HG02798 (cell line): ENCODE results near the gene NSUN7.

ENCODE experiments used
- ATAC-seq: cut with Tn5 transposase; IDR thresholded peaks from one replicate; pipeline ENCODE4 v1.9.1; 2021; ENCODE audit warnings: mild to moderate bottlenecking; ENCODE audit not compliant: unreplicated experiment, poor library complexity

NSUN7 gene

DNA sequence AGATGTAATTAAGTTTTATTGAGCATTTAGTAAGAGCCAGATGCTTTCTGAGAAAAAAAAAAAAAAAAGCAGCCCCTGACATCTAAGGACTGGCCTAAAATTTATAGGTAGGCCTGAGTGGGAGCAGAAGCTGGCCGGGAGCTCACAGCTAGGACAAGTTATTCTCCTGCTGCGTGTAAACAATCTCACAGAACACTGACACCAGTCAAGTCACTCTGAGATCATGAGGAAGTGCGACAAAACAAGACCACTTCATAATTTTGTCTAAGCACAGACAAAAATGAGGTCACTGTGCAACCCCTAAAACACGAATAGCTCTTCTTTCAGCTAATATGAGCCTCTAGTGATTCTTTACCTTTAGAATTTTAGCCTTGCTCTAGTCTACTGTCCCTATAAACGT lies 15.3 kb upstream of the NSUN7 start:
- ATAC-seq, result no peak

DNA sequence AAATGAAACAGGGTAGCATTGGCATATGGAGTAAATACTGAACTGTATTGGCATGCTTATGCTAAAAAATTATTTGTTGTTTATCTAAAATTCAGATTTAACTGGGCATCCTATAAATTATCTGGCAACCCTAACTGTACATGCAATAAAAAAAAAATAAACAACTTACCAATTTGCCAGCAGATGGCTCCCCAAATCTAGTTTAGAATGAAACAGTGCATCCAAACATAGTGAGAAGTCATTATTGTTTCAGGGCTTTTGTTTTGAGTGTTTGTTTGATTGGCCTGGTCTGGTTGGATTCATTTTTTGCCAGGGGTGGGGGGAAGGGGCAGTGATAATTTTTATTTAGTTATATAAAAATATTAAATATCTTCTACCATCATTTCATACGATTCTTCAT lies 12.8 kb upstream of the NSUN7 start:
- no peak for ATAC-seq

DNA sequence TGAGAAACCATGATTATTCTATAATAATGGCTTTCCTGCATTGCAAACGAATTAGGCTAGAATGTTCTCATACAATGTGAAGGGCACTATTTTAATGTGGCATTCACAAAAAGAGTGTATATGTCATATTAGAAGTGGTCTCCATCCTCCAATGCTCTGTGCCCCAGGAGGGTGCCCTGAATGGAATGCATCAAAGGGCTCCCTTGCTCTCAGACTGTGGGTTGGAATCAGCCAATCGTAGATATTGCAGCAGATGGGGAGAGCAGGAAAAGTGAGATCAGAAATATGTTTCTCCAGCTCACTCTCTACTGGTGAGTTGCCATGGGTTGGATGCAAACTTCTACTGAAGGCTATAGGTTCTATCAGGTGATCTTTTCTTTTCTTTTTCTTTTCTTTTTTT lies 11.9 kb upstream of the NSUN7 start:
- ATAC-seq, result no peak

DNA sequence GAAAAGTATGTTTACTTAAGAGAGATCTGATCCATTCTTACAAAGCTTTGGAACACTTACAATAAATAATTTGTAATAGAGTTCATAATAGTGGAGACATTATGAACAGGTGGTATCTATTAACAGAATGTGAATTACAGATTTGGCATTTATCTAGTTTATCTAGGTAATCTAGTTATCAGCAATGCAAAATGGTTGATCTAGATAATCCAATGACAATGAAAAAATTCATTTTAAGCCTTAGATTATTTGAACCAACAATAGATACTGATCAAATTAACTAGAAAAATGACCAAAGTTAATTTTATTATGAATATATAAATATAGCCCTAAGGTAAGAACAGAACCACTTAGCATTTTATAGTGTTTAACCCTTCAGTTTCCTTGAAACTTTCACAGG lies 10.4 kb upstream of the NSUN7 start:
- ATAC-seq, result no peak

DNA sequence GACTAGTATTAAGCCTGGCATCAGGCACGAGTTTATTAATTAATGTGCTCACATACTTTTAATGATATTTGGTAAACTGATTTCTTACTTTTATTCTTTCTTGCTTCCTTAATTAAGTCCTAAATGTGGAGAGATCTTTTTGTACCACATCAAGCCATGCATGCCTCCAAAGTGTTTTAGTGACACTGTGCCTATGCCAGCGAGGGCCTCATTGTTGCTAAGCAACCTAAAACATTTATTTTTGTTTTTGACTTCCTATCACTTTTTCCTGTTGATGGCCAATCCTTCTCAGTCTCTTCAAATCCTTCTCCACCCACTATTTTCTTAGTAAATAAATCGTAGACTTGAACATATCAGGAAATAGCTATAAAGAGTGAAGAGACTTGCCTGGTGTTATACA lies 5.5 kb upstream of the NSUN7 start:
- ATAC-seq, result no peak

DNA sequence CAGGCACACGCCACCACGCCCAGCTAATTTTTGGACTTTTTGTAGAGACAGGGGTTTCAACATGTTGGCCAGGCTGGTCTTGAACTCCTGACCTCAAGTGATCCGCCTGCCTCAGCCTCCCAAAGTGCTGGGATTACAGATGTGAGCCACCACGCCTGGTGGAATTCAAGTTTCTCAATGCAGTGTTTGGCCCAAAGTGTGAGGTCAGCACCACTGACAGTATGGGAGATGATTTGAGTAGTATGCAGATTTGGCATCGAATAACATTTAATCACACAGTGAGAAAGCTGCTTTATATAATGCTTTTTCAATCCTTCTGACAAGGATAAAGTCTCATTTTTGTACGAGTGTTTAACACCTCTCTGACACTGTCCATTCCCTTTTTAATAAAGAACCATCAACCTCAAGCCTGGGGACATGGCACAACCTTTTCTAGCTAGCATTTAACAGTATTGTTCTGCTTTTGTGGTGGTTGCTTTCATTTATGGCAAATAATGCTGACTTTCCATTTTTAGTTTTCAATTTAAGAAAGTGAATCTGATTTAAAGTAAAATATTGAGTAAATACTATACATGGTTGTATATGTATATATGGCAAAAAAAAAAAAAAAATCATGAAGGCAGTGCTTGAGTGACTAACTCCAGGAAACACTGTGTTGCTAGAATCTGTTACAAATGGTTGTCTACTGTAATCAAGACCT lies 4.3 kb upstream of the NSUN7 start:
- no peak for ATAC-seq

DNA sequence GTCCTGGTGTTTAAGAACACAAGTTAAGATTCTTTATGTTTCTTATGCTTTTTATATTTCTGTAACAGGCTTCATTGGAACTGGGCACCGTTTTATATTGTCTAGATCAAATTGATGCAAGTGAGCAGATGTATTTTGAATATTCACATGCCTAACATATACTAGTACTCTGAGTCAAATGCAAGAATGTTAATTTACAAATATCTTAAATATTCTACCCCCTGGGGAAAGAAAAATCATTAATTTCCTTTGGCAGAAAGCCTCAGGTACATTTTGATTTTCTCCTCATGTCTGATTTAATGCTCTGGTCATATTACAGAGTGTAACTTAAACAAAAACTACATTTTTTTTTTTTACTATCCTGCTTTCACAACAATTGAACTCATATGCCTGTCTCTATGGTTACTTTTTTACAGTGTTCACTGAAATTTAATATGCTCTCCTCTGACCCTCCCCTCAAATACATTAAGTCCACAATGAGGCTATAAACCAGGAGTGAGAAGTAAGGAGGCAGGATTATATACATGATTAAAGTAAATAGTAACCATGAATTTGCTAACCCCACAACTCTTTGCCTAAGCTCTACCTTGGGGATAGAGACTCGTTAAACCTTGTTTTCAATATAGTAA lies 2.4 kb upstream of the NSUN7 start:
- ATAC-seq, result no peak

DNA sequence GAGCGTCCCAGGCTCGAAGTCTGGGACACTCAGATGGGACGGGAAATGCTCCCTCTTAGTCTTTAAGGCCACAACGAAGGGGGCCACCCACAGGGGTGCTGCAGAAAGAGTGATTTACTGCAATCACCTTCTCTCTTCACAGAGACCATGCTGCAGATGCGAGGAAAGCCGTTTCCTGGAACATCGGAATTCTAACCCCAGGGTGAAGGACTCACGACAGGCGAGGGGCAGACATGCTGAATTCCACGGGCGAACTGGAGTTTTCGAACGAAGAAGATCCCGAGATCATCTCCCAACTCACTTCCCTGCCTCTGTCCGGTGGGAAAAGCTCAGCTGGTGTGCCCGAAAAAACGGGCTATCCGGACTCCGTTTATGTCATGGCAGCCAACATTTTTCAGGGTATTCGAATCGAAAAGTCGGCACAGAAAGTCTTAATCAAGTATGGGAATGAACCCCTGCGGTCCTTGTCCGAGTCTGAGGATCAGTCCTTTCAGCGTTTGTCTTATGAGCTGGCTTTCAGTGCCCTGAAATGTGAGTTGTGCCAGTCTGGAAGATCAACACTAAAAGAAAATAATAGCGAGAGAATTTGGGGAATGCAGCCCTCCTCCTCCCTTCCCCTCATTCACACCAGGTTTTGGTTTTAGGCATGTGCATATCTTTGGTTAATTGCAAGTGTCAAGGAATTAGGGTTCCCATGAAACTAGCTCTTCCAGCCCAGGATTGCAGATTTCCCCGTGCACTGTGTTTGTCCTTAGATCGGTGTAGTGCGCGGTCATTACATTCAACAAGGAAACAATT lies 905 bp downstream of the NSUN7 start:
- no peak for ATAC-seq

DNA sequence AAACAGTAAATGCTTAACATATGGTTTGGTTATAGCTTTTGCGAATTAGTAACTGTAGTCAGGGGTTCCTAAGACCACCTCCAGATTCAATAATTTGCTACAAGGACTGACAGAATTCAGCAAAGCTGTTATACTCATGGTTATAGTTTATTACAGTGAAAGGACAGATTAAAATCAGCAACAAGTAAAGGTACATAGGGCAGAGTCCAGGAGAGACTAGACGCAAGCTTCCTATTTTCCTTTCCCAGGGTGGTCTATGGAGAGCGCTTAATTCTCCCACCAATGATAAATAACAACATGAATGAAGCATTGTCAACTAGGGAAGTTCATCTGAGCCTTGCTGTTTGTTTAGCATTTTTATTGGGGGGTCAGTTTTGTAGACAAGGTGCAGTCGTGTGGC lies 5.9 kb downstream of the NSUN7 start:
- ATAC-seq, result no peak

DNA sequence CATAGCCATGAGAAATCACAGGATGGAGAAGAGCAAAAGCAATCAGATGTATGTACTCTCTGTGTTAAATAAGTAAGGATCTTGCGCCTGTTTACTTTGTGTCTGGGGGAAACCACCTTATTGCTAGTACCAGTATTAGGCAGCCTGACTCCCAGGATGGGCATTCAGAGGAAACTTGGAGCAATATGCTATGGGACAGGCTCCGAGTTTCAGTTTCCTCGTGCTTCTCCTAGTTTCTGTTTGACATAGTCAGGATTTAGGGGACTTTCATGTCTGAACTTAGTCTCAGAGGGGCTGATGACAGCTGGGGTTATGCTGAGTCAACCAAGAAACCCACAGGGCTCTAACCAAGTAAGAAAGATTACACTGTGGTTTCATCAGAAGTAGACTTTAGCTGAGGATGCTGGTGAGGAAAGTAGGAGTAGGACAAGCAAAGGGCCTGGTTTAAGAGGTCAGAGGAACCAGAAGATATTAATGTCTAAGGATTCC lies 13.5 kb downstream of the NSUN7 start:
- peak; percentile 100 for ATAC-seq

DNA sequence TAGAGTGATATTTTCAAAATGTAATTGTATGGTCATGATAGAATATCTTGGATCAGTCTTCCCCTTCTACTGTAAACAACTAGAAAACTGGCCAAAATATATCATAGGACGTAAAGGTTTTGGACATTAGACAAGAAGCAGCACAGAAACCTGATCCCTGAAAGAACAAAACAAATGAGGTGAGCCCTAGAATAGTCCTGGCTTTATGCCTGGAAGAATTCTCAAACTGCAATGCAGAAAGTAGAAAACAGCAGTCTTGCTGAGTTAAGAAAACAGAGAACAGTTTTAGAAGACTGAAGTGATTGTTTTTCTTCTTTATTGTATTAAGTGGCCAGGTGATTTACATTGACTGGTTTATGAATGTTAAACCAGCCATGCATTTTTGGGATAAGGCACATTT lies 19.5 kb downstream of the NSUN7 start:
- ATAC-seq, result no peak

DNA sequence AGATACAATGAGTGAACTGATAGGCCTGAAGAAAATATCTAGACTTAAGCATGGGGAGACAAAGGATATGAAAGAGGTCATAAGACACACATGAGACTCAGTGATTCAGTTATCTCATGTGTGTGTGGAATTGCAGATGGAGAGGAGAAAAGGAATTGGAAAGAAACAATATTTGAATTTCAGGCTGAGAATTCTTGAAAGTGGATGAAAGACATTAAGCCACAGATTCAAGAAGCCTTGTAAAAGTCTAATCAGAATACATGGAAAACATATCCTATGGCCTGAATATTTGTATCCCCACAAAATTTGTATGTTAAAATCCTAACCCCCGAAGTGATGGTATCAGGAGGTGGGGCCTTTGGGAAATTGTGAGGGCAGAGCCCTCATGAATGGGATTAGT lies 28.3 kb downstream of the NSUN7 start:
- no peak for ATAC-seq

DNA sequence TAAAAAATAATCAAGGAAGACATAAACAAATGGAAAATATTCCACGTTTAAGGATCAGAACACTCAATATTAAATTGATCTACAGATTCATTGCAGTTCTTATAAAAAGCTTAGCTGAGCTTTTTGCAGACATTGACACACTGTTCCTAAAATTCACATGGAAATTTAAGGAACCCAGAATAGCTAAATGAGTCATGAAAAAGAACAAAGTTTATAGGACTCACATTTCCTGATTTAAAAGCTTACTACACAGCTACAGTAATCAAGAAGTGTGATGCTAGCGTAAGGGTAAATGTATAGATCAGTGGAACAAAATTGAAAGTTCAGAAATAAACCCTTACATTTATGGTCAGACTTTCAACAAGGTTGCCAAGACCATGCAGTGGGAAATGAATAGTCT lies 33.1 kb downstream of the NSUN7 start:
- ATAC-seq, result no peak

DNA sequence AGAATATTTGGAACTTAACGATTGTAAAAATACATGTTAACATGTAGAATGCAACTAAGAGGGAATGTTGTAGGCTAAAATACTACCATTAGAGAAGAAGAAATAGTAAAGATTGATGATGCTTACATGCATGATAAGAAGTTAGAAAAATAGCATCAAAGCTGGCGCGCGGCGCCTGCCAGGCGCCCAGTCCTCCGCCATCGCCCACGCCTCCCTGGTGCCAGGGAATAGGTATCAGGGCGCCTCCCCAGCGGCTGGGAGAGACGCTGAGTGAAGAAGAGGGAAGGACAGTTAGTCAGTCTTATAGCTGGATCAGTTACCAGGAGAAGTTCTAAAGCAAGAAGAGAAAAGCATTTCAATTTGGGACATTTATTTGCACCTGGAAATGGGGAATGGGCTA lies 36.0 kb downstream of the NSUN7 start:
- no peak for ATAC-seq

DNA sequence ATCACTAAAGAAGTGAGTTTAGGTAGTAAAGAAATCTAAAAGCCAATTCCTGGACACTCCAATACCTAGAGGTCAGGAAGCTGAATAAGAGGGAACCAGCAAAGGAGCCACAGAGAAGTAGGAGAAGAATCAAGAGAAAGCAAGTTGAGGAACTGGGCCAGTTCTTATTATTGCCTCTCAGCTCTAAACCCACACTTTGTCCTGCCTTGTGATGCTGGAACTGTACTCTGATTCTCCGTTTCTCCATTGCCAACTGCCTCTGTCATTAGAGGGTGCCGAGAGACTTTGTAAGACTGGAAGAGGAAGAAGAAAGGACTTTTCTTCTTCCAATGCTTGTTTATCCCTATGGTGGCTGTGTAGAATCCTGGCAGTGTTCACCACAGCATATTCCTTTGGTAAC lies 38.6 kb downstream of the NSUN7 start:
- no peak for ATAC-seq

DNA sequence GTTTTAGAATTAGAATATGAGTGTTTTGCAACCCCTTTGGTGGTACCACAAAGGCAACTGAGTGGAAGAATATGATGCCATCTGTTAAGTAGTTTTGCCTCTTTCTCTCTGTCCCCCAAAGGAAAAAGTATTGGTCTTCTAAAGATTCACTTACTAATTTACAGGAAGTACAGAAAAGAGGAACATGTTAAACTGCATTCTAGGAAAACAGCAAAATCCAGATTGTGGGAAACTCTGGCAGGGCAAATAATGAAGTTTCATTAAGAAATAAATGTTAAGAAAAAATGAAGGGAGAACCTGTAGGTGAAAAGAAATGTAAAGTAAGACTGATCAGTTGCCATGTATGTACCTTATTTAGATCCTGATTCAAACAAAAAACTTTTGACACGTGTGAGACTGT lies 39.3 kb downstream of the NSUN7 start:
- ATAC-seq, result no peak

DNA sequence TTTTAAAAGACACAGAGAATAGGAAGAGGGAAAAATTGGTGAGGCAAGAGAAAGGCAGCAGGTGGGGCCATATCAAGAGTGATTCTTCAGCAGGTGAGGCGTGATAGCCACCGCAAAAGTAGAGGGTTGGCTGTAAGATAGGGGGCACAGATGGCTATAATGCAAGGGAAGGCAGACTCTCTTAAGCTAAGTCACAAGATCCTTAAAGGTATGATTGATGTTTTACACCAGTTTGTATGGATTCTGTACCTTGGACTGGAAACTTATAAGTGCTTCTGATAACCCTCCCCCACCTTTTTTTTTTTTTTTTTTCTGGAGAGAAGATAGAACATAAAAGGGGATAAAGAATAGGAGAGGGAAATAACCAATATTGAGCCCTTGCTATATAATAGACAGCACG lies 40.0 kb downstream of the NSUN7 start:
- ATAC-seq, result no peak

DNA sequence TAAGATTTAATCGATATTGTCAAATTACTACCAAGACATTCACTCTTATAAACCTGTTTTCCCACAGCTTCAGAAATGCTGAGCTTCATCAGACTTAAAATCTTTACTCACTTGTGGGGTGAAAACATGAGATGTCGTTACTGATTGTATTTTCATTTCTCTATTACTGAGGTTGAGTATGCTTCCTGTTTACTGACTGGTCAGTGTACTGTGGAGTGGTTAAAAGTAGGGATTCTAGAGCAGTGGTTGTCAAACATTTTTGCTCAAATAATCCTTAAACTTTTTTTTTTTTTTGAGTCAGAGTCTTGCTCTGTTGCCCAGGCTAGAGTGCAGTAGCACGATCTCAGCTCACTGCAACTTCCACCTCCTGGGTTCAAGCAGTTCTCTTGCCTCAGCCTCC lies 50.3 kb downstream of the NSUN7 start:
- no peak for ATAC-seq

DNA sequence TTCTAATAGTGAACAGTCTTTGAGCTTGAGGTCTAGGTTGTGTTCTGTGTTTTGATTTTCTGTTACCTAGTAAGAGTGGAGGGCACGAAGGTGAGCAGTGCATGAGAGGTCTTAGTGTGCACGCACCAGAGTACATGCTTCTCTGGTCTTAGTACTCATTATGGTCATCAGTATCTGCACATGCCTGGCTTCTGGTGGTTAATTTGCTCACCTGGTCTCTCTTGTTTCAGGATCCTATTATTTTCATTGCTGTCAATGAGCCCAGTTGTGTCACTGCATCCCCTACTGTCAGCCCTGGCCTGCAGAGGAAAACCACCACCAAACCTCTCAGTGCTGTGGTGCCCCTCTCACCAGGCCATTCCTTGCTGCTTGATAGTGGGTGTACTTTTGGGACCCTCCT lies 54.8 kb downstream of the NSUN7 start:
- ATAC-seq, result no peak

DNA sequence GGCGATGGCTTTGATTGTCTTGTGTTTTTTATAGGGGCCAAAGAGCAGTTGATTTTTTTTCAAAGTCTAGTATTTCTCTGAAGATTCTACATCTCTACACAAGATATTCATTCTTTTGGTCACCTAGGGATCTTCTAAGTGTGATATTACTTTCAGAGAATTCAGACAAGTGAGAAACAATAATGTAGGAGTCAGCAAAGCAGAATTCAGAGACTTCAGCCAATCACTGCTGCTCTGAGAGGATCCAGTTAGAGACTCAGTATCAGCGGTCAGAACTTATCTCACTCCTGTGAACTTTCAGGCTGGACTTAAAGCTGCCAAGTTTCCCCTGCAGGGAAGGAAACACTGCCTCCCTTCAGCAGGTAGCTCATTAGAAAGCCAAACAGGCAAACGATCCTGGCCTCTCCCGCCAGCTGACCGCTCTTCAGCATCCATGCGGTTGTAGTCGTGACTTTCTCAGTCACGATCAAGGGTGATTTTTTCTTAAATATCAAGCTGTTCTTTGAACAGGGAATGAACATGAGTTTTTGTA lies 59.2 kb downstream of the NSUN7 start:
- no peak for ATAC-seq

DNA sequence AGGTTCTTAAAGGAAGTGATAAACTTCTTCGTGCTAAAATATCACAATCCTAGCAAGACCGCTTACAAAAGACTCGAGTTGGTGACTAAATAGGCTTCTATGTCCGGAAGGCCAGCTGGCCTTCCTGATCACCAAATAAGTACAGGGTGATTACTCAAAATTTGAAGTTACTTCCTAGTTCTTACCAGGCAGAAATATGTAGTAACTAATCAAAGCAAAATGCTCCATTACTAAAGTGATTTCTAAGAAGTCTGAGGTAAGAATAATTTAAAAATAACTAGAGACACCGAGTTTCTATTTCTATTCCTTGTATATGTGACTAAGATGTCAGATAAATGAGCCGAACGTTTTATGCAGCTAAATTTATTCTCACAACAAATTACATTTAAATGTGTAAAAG lies 62.2 kb downstream of the NSUN7 start:
- ATAC-seq, result no peak
